Hindlimb muscle (tissue), 1 donor: ENCODE measurements around the gene NBEA. TPM values are rescaled to one million over a fixed set of nuclear protein-coding genes. Genes with fewer than 3 reads are reported as not detected.

Experiments used
- DNase-seq: peaks from one replicate; pipeline ENCODE4 v3.0.0-alpha.2; 2013
- polyA plus RNA-seq: library from polyadenylated mRNA; unstranded; fragments of 120-200 nt; gene quantifications from one replicate; pipeline ENCODE4 v1.2.1, GENCODE V29; 2013; ENCODE audit not compliant: insufficient read length

The NBEA gene
- polyA plus RNA-seq, 1 donor: 17.3 TPM

GRCh38 chr13:35716186-35716585, 774.1 kb downstream of the NBEA start:
- DNase-seq: peak; percentile 85

- DNase-seq: no peak
Observed at GRCh38 chr13:35716729-35717128, 774.7 kb downstream of the NBEA start.

GRCh38 chr13:35718084-35718483, 776.0 kb downstream of the NBEA start:
- DNase-seq: no peak

GRCh38 chr13:35720290-35720689, 778.2 kb downstream of the NBEA start:
- DNase-seq: no peak

GRCh38 chr13:35720690-35721554, 778.9 kb downstream of the NBEA start:
- DNase-seq: peak; percentile 53
